HG03342 (cell line): ENCODE measurements around the gene DUSP7.

Experiments used
- ATAC-seq: cut with Tn5 transposase; IDR thresholded peaks from one replicate; pipeline ENCODE4 v1.9.1; 2021; ENCODE audit warnings: mild to moderate bottlenecking, moderate library complexity; ENCODE audit not compliant: unreplicated experiment

The DUSP7 gene

GRCh38 chr3:52068730-52069129 lies 12.4 kb upstream of the DUSP7 start:
- ATAC-seq, result no peak

GRCh38 chr3:52068055-52068571 lies 11.7 kb upstream of the DUSP7 start:
- no peak for ATAC-seq

GRCh38 chr3:52067526-52067925 lies 11.2 kb upstream of the DUSP7 start:
- ATAC-seq, result no peak

- no peak for ATAC-seq
These were observed 10.7 kb upstream of the DUSP7 start for GRCh38 chr3:52067046-52067445.

DNA sequence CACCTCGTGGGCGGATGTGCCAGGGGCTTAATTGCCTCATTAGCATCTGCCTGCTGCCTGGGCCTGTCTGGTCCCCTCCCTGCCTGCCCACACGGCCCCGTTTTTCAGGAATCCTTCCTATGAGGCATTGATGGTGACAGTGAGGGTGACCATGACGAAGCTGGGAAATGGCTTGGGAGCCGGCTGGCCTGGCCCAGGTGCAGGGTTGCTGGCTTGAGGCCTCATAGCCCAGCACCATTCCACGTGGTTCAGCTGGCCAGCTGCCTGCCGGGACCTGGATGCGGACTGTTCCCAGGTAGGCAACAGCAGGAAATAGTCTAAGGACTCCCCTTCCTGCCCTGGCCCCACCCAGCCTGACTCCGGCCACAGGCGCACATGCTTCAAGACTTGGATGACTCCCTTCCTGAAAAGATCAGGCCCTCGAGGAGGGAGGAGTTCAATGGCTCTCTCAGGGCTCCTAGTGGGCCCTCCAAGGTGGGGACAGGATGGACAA lies 8.9 kb upstream of the DUSP7 start:
- ATAC-seq, result no peak

DNA sequence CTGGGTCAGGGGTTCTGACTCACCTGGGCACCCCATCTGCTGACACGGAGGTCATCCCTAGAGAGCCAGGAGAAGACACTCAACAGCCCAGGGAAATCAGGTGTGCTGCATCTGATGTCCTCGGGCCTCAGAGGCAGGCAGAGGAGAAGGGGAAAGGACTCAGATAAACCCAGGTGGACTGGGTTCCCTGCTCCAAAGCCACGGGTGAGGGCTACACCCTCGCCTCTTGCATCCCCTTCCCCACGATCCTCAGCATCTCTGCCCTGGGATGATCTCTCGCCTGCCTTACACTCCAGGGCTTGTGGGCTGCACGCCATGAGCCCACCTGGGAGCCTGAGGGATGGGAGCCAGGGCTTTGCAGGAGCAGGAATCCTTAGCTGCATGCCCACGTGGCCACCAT lies 8.2 kb upstream of the DUSP7 start:
- no peak for ATAC-seq

GRCh38 chr3:52063026-52063723 lies 6.8 kb upstream of the DUSP7 start:
- no peak for ATAC-seq

- ATAC-seq, result peak; percentile 48
These were observed 6.1 kb upstream of the DUSP7 start for GRCh38 chr3:52062505-52062904.

GRCh38 chr3:52061121-52061910 lies 4.9 kb upstream of the DUSP7 start:
- ATAC-seq, result no peak

DNA sequence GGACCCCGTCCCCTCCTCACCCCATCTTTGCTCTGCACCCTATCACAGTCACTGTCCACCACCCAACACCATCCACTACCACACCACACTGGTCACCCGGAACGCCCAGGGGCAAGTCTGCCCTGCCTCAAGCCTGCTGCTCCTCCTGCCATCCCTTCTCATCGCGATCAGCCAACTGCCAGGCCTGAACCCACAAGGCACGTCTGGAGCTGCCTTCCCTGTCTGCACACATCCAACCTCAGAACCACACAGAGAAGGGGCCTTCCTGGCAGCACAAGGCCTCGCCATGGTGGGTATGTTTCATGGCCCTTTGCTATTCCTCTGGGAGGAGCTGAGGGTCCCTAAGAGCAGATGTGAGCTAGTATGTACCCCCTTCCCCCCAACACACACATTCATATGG lies 3.4 kb upstream of the DUSP7 start:
- no peak for ATAC-seq

GRCh38 chr3:52057812-52058495 lies 1.6 kb upstream of the DUSP7 start:
- no peak for ATAC-seq

- ATAC-seq, result peak; percentile 77
These were observed 819 bp upstream of the DUSP7 start for GRCh38 chr3:52056968-52057811.

- peak; percentile 18 for ATAC-seq
These were observed 627 bp downstream of the DUSP7 start for GRCh38 chr3:52055537-52056351.

GRCh38 chr3:52054661-52055511 lies 1.5 kb downstream of the DUSP7 start:
- no peak for ATAC-seq

- no peak for ATAC-seq
These were observed 2.8 kb downstream of the DUSP7 start for GRCh38 chr3:52053307-52054304.

DNA sequence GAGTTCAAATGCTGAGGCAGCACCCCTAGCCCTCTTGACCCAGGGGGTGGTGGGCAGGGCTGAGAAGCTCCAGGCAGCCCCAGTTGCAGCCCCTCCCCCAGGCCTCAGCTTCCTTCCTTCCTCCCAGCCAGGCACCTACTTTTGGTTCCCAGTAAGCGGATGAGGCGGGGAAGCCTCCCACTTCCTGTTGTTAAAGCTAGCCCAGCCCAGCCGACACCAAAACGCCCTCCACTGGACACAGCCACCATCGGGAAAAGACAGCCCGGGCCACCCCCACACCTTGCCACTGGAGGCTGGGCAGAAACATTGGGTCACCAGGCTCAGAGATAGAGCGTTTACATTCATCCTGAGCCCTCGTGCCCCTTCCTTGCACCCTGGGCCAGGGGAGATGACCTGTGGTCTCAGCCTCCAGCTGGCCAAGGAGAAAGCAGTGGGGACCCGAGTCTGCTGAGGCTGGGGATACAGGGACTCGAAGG lies 3.5 kb downstream of the DUSP7 start:
- ATAC-seq, result no peak

- no peak for ATAC-seq
These were observed 4.9 kb downstream of the DUSP7 start for GRCh38 chr3:52051444-52051843.
